ENCODE data around the gene BCAP29.
A peak's percentile ranks its signal among the peaks of the same experiment; 100 is the strongest.

The BCAP29 gene

GRCh38 chr7:107642501-107642900 lies 62.5 kb downstream of the BCAP29 start:
- no peak for TF ChIP-seq CTCF (IDR thresholded peaks at IDR 0.05; ENCODE audit: low read depth, low read length)
- H3K4me3 ChIP-seq (ENCODE audit: low read depth, low read length): no peak overlapping the region
- DNase-seq (ENCODE audit: low read depth, low spot score): no peak
- in situ Hi-C loops (cut with HindIII; ENCODE audit: low sequenced_read_pairs): no loop called here

DNA sequence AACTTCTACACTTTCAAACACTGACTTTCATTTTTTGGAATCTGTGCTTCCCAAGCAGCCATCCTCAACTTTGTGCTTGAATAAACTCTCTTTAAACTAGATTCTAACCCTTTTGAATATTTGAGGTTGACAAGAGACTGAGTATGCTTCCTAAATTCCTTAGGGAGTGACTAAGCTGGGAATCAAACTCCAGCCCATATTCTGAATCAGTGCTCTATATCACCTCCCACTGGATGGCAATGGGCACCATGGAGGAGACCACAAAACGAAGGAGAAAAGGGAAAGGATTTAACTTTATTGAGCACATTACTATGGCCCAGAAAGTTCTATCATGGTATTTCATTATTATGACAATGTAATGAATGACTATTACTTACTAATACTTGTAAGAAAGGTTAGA lies 63.4 kb downstream of the BCAP29 start:
- peak; percentile 53 for TF ChIP-seq CTCF (IDR thresholded peaks at IDR 0.05; ENCODE audit: low read depth, low read length)
- DNase-seq (ENCODE audit: low read depth, low spot score): peak; percentile 70
- in situ Hi-C loops (cut with HindIII; ENCODE audit: low sequenced_read_pairs): no loop called here
- no peak overlapping the region for H3K4me3 ChIP-seq (ENCODE audit: low read depth, low read length)

DNA sequence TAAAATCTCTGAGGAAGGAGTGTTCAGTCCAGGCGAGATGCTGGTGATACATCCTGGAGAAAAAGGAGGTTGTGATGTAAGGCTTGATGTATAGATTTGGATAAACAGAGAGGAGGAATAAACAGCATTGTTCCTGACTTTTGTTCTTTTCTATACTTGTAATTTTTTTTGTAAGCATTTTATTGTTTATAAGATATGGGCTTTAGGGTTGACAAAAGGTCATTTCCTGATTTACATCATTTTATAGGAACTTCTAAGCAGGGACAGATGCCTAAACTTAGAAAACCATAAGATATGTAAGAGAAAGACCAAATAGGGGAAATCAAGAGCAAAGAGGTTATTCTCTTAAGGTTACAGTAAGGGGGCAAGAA lies 63.9 kb downstream of the BCAP29 start:
- DNase-seq (ENCODE audit: low read depth, low spot score): no peak
- in situ Hi-C loops (cut with HindIII; ENCODE audit: low sequenced_read_pairs): no loop called here
- no peak for TF ChIP-seq CTCF (IDR thresholded peaks at IDR 0.05; ENCODE audit: low read depth, low read length)
- no peak overlapping the region for H3K4me3 ChIP-seq (ENCODE audit: low read depth, low read length)

DNA sequence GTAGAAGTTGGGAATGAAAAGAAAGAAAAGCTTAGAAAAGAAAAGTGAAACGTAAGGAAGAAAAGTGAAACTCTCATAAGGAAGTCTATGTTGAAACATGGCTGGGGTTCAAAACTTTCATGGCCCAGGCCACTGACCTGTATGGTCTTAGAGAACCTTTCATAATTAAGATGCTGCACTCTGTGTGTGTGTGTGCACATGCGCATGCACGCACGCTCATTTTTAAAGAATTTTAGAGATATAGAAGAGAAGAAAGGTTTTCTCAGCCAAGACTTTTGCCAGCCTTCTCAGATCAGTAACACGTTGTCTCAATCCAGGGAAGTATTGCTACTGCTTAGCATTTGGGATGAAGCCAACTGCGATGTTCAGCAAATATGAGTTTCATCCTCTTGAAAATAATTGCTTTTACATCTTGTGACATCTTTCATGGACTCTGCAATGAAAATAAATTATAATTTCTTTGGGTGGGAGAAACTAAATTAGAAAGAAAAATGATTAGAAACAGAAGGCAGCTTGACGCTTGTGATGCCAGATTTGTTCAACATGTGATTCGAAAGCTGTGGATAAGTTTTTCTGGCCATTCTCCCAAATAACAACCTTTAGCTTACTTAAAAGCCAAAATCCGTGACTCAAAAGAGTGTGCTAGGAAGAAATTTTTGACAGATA lies 64.4 kb downstream of the BCAP29 start:
- DNase-seq (ENCODE audit: low read depth, low spot score): no peak
- no peak for TF ChIP-seq CTCF (IDR thresholded peaks at IDR 0.05; ENCODE audit: low read depth, low read length)
- in situ Hi-C loops (cut with HindIII; ENCODE audit: low sequenced_read_pairs): no loop called here
- no peak overlapping the region for H3K4me3 ChIP-seq (ENCODE audit: low read depth, low read length)

DNA sequence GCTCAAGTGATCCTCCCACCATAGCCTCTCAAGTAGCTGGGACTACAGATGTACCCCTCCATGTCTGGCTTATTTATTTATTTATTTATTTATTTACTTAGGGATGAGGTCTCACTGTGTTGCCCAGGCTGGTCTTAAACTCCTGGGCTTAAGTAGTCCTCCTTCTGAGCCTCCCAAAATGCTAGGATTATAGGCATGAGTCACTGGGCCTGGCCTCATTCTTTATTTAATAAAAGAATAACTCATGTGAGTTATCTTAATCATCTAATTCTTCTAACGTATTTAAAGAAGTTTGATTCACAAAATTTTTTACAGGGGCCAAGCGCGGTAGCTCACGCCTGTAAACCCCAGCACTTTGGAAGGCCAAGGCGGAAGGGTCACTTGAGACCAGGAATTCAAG lies 72.6 kb downstream of the BCAP29 start:
- in situ Hi-C loops (cut with HindIII; ENCODE audit: low sequenced_read_pairs): no loop called here
- TF ChIP-seq CTCF (IDR thresholded peaks at IDR 0.05; ENCODE audit: low read depth, low read length): no peak
- H3K4me3 ChIP-seq (ENCODE audit: low read depth, low read length): no peak overlapping the region
- no peak for DNase-seq (ENCODE audit: low read depth, low spot score)

DNA sequence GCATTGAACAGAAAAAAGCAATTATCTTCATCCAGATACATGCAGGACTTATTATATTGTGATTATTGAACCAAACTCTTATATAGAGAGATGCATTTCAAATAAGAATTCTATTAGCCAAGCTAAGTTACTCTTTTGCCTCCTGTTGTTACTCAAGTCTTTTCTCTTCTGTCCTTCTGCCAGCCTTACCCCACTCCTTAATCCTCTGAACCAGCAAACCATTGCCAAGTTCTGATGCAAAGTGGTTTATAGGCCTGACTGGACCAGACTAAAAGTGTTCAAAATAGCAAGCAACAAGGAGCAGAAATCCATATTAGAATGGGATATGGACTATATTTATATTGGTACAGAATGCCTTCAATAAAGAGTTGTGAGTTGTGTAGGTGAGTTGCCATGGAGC lies 78.4 kb downstream of the BCAP29 start:
- H3K4me3 ChIP-seq (ENCODE audit: low read depth, low read length): no peak overlapping the region
- TF ChIP-seq CTCF (IDR thresholded peaks at IDR 0.05; ENCODE audit: low read depth, low read length): no peak
- in situ Hi-C loops (cut with HindIII; ENCODE audit: low sequenced_read_pairs): no loop called here
- no peak for DNase-seq (ENCODE audit: low read depth, low spot score)

- no peak for TF ChIP-seq CTCF (IDR thresholded peaks at IDR 0.05; ENCODE audit: low read depth, low read length)
- in situ Hi-C loops (cut with HindIII; ENCODE audit: low sequenced_read_pairs): no loop called here
- DNase-seq (ENCODE audit: low read depth, low spot score): peak; percentile 74
These were observed 79.6 kb downstream of the BCAP29 start for GRCh38 chr7:107659666-107660065.

More at GRCh38 chr7:107659666-107660065, 79.6 kb downstream of the BCAP29 start:
- no peak overlapping the region for H3K4me3 ChIP-seq (ENCODE audit: low read depth, low read length)

Data from astrocyte of the spinal cord (primary cell).